ENCODE results near the gene CD300H.

- TF ChIP-seq CTCF (IDR thresholded peaks at IDR 0.05) (no peak), POLR2A (IDR thresholded peaks at IDR 0.05) (no peak)
Observed at GRCh38 chr17:74512036-74512435, 55.3 kb downstream of the CD300H start.
